Measurements from ENCODE around the gene MEI4.

MEI4 gene

DNA sequence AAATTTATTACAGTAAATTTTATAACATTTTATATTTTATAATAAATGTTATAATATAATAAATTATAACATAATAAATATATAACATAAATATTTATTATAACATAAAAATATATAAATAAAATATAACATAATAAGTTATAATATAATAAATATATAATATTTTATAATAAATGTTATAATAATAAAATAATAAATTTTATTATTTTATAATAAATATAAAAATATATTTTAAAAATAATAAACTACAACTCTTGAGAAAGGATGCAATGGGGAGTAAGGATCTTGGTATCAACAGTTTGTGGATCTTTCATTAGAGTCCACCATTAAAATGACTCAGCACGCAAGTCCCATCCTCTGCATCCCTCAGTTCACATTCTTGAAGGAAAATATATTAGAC is 312.6 kb downstream of the MEI4 start:
- no peak for DNase-seq (ENCODE audit: low read depth)

GRCh38 chr6:77972334-77972733 is 319.5 kb downstream of the MEI4 start:
- DNase-seq (ENCODE audit: low read depth), result no peak
